ENCODE results near the gene YJEFN3. TPM values are rescaled to one million over a fixed set of nuclear protein-coding genes. Genes with fewer than 3 reads are reported as not detected.

Gene YJEFN3
- total and polyA plus RNA-seq, 10 donors: 1.3 to 22.7 (median 3.9) TPM

DNA sequence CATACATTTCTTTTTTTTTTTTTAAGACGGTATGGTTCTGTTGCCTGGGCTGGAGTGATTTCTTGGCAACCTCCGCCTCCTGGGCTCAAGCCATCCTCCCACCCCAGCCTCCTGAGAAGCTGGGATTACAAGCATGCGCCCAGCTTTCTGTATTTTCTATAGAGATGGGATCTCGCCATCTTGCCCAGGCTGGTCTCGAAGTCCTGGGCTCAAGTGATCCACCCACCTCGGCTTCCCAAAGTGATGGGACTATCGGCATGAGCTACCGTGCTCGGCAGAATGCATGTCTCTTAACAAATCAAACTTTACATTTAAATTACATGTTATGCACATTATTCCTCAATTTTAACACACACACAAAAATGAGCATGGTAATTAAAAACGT, 11.5 kb upstream of the YJEFN3 start:
- Histone ChIP-seq H3K9me3 (peaks cover 0 to 11% (median 0%) of the 10 kb centered on the region in 8 donors), H3K27me3 (replicated peaks in 1 of 7) (no peaks in the 10 kb centered on the region), H3K36me3 (peaks cover 0 to 29% (median 9%) of the 10 kb centered on the region in 6 donors), H3K4me3 (peak overlapping the region in 4 of 8 donors; percentile 71 to 88 (median 86)), H3K4me1 (peaks cover 15 to 75% (median 48%) of the 10 kb centered on the region in 6 donors), H3K27ac (no peak overlapping the region)
- DNase-seq: no peak
- TF ChIP-seq POLR2A (IDR thresholded peaks at IDR 0.05) (no peak), POLR2AphosphoS5 (IDR thresholded peaks at IDR 0.05) (no peak)
- TF ChIP-seq, protein P1, sequence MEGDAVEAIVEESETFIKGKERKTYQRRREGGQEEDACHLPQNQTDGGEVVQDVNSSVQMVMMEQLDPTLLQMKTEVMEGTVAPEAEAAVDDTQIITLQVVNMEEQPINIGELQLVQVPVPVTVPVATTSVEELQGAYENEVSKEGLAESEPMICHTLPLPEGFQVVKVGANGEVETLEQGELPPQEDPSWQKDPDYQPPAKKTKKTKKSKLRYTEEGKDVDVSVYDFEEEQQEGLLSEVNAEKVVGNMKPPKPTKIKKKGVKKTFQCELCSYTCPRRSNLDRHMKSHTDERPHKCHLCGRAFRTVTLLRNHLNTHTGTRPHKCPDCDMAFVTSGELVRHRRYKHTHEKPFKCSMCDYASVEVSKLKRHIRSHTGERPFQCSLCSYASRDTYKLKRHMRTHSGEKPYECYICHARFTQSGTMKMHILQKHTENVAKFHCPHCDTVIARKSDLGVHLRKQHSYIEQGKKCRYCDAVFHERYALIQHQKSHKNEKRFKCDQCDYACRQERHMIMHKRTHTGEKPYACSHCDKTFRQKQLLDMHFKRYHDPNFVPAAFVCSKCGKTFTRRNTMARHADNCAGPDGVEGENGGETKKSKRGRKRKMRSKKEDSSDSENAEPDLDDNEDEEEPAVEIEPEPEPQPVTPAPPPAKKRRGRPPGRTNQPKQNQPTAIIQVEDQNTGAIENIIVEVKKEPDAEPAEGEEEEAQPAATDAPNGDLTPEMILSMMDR (IDR thresholded peaks at IDR 0.05 in 8 of 11, conservative IDR thresholded peaks at IDR 0.05 in 3 of 11): no peak
- WGBS, 5 donors: 82 to 92% (median 90%) methylated on average over 10 of the region's 10 CpGs
- intact Hi-C loops (cut with DNase I; ENCODE audit: low total_unique reads): no loop called here

- intact Hi-C loops (cut with DNase I; ENCODE audit: low total_unique reads): no loop called here
- 79 to 87% (median 81%) methylated on average over 6 of the region's 6 CpGs for WGBS, 5 donors
- TF ChIP-seq POLR2A (IDR thresholded peaks at IDR 0.05): no peak
- TF ChIP-seq, protein P1 (IDR thresholded peaks at IDR 0.05 in 8 of 11, conservative IDR thresholded peaks at IDR 0.05 in 3 of 11): no peak
- no peak for TF ChIP-seq POLR2AphosphoS5 (IDR thresholded peaks at IDR 0.05)
- H3K9me3 ChIP-seq: no peaks in the 10 kb centered on the region
- H3K4me3 ChIP-seq: no peak overlapping the region
- H3K36me3 ChIP-seq: peaks cover 0 to 59% (median 22%) of the 10 kb centered on the region in 6 donors
- peaks cover 12 to 97% (median 52%) of the 10 kb centered on the region in 6 donors for H3K4me1 ChIP-seq
- H3K27me3 ChIP-seq (replicated peaks in 1 of 7): no peaks in the 10 kb centered on the region
- H3K27ac ChIP-seq: no peak overlapping the region
- no peak for DNase-seq
These were observed 7.7 kb upstream of the YJEFN3 start for GRCh38 chr19:19520989-19521388.

DNA sequence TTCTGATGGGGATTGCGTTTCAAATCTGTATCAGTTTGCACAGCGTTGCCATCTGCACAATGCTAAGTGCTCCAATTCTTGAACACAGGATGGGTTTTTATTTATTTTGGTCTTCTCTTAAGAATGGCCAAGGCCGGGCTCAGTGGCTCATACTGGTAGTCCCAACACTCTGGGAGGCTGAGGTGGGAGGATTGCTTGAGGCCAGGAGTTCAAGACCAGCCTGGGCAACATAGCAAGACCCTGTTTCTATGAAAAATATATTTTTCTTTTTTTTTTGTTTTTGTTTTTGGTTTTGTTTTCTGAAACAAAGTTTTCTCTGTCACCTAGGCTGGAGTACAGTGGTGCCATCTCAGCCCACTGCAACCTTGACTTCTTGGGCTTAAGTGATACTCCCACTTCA, 5.5 kb upstream of the YJEFN3 start:
- Histone ChIP-seq H3K9me3 (no peaks in the 10 kb centered on the region), H3K36me3 (peaks cover 0 to 81% (median 40%) of the 10 kb centered on the region in 6 donors), H3K4me3 (no peak overlapping the region), H3K4me1 (peaks cover under 1 to 94% (median 41%) of the 10 kb centered on the region in 6 donors), H3K27me3 (replicated peaks in 1 of 7) (no peaks in the 10 kb centered on the region), H3K27ac (no peak overlapping the region)
- TF ChIP-seq POLR2AphosphoS5 (IDR thresholded peaks at IDR 0.05): no peak
- TF ChIP-seq, protein P1 (IDR thresholded peaks at IDR 0.05 in 8 of 11, conservative IDR thresholded peaks at IDR 0.05 in 3 of 11): no peak
- no peak for TF ChIP-seq POLR2A (IDR thresholded peaks at IDR 0.05)
- intact Hi-C loops (cut with DNase I; ENCODE audit: low total_unique reads): no loop called here
- DNase-seq: no peak
- WGBS, 5 donors: 77 to 96% (median 83%) methylated on average over 3 of the region's 3 CpGs

DNA sequence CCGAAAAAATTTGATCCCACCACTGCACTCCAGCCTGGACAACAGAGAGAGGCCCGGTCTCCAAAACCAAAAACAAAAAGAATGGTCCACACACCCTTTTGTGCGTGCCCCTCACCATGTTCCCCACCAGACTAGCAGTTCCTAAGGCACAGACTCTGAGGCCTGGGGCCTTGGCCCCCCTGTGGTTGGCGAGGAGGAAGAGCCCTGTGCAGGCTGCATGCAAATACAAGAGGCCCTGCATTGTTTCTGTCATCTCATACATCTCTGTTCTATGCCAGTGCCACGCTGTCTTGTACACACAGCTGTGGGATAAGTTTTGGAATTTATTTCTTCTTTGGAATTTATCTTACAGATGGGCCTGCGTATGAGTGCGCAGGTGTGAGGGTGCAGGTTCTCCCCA, 4.7 kb upstream of the YJEFN3 start:
- Histone ChIP-seq H3K27me3 (replicated peaks in 1 of 7) (no peaks in the 10 kb centered on the region), H3K36me3 (peaks cover 0 to 90% (median 46%) of the 10 kb centered on the region in 6 donors), H3K27ac (no peak overlapping the region), H3K4me1 (peaks cover 0 to 92% (median 38%) of the 10 kb centered on the region in 6 donors), H3K9me3 (no peaks in the 10 kb centered on the region), H3K4me3 (no peak overlapping the region)
- DNase-seq: no peak
- intact Hi-C loops (cut with DNase I; ENCODE audit: low total_unique reads): no loop called here
- TF ChIP-seq POLR2A (IDR thresholded peaks at IDR 0.05) (no peak), POLR2AphosphoS5 (IDR thresholded peaks at IDR 0.05) (no peak)
- TF ChIP-seq, protein P1 (IDR thresholded peaks at IDR 0.05 in 8 of 11, conservative IDR thresholded peaks at IDR 0.05 in 3 of 11): no peak
- WGBS, 5 donors: 77 to 84% (median 82%) methylated on average over 5 to 7 of the region's 7 CpGs
